ENCODE data around the gene FBXL5. TPM values are rescaled to one million over a fixed set of nuclear protein-coding genes. Genes with fewer than 3 reads are reported as not detected.

FBXL5 gene
- total RNA-seq, 1 experiment from 2014 or later: 59.7 TPM

DNA sequence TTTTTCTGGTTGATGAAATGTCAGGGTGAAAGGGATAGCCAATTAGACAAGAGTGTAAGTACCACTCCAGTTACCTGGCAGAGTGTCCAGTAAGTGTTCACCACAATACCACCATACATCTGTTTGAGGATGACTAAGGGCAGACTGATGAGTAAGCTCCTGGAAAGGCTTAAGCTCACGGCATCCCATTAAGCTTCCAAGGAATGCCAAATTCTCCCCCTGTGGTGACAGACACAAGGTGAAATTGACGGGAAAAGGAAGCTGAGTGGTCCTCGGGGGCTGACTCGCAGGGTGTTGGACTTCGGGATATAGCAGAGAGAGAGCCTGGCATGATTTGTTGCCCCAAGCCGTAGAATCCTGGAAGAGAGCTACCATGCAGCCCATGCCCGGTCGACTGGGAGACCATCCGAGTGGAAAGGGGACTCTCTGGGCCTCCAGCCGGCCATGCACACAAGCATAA is 40.1 kb upstream of the FBXL5 start:
- intact Hi-C loops (cut with micrococcal nuclease; ENCODE audit: unreplicated experiment): no loop called here

DNA sequence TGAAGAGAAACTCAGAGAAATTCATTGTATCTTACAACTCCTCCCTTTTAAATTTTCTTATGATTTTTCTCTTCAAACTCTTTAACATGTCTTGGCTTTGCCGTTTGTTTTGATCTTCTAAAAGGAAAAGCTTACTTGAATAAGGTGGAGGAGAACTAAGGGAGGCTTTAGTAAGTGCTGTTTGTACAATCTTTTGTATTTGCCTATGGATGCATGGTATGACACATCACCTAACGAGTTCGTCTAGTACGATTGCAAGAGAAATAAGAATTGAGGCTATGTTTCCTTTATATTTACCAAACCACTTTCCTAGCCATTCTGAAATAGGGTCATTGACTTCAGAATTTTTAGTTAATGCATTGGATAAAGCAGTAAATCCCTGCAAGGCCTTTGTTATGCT is 39.3 kb upstream of the FBXL5 start:
- H3K27me3 ChIP-seq (replicated peaks; ENCODE audit: insufficient read depth, low read depth, low read length, poor library complexity): no peaks in the 10 kb centered on the region
- no peaks in the 10 kb centered on the region for H3K36me3 ChIP-seq (ENCODE audit: insufficient read depth, low read length, poor library complexity, severe bottlenecking)
- H3K27ac ChIP-seq (ENCODE audit: low read depth, low read length, poor library complexity, severe bottlenecking): no peak overlapping the region
- TF ChIP-seq, protein P1, sequence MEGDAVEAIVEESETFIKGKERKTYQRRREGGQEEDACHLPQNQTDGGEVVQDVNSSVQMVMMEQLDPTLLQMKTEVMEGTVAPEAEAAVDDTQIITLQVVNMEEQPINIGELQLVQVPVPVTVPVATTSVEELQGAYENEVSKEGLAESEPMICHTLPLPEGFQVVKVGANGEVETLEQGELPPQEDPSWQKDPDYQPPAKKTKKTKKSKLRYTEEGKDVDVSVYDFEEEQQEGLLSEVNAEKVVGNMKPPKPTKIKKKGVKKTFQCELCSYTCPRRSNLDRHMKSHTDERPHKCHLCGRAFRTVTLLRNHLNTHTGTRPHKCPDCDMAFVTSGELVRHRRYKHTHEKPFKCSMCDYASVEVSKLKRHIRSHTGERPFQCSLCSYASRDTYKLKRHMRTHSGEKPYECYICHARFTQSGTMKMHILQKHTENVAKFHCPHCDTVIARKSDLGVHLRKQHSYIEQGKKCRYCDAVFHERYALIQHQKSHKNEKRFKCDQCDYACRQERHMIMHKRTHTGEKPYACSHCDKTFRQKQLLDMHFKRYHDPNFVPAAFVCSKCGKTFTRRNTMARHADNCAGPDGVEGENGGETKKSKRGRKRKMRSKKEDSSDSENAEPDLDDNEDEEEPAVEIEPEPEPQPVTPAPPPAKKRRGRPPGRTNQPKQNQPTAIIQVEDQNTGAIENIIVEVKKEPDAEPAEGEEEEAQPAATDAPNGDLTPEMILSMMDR (conservative IDR thresholded peaks at IDR 0.05; ENCODE audit: low read depth, low read length): no peak
- TF ChIP-seq EZH2 (IDR thresholded peaks at IDR 0.05; ENCODE audit: borderline replicate concordance, low read depth, low read length, poor library complexity, severe bottlenecking): no peak
- no peak for DNase-seq (ENCODE audit: low spot score)
- CTCF ChIA-PET: no interaction called here
- intact Hi-C loops (cut with micrococcal nuclease; ENCODE audit: unreplicated experiment): no loop called here
- no peak overlapping the region for H3K4me3 ChIP-seq (ENCODE audit: low read depth, low read length, poor library complexity, severe bottlenecking)
- peaks cover 27% of the 10 kb centered on the region for H3K4me1 ChIP-seq (ENCODE audit: insufficient read depth, low read length, poor library complexity, severe bottlenecking)
- H3K9me3 ChIP-seq (ENCODE audit: low read depth, low read length, poor library complexity, severe bottlenecking): peaks cover 5% of the 10 kb centered on the region
- no TSS peak for BruUV-seq (replicated peaks)
- POLR2A ChIA-PET (ENCODE audit: low non-redundant PET): no interaction called here

More for the DNA sequence above, 40.1 kb upstream of the FBXL5 start:
- BruUV-seq (replicated peaks): no TSS peak
- CTCF ChIA-PET: no interaction called here
- no peaks in the 10 kb centered on the region for H3K36me3 ChIP-seq (ENCODE audit: insufficient read depth, low read length, poor library complexity, severe bottlenecking)
- no peaks in the 10 kb centered on the region for H3K27me3 ChIP-seq (replicated peaks; ENCODE audit: insufficient read depth, low read depth, low read length, poor library complexity)
- H3K9me3 ChIP-seq (ENCODE audit: low read depth, low read length, poor library complexity, severe bottlenecking): peaks cover 5% of the 10 kb centered on the region
- H3K4me1 ChIP-seq (ENCODE audit: insufficient read depth, low read length, poor library complexity, severe bottlenecking): peaks cover 18% of the 10 kb centered on the region
- TF ChIP-seq EZH2 (IDR thresholded peaks at IDR 0.05; ENCODE audit: borderline replicate concordance, low read depth, low read length, poor library complexity, severe bottlenecking): no peak
- TF ChIP-seq, protein P1 (conservative IDR thresholded peaks at IDR 0.05; ENCODE audit: low read depth, low read length): no peak
- POLR2A ChIA-PET (ENCODE audit: low non-redundant PET): no interaction called here
- H3K27ac ChIP-seq (ENCODE audit: low read depth, low read length, poor library complexity, severe bottlenecking): no peak overlapping the region
- no peak for DNase-seq (ENCODE audit: low spot score)
- H3K4me3 ChIP-seq (ENCODE audit: low read depth, low read length, poor library complexity, severe bottlenecking): no peak overlapping the region

DNA sequence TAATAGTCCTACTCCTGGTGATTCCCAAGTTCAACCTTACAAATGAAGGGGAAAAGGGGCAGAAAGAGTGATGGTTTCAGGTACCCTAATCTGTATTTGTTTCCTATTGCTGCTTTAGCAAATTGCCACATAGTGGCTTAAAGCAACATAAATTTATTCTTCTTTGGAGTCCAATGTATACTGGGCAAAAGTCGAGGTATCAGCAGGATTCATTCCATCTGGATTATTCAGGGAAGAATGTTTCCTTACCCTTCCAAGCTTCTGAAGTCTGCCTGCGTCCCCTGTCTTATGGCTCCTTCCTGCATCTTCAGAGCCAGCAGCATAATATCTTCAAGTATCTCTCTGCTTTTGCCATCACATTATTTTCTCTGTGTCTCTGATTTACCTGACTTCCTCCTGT is 37.4 kb upstream of the FBXL5 start:
- no peak overlapping the region for H3K27ac ChIP-seq (ENCODE audit: low read depth, low read length, poor library complexity, severe bottlenecking)
- TF ChIP-seq EZH2 (IDR thresholded peaks at IDR 0.05; ENCODE audit: borderline replicate concordance, low read depth, low read length, poor library complexity, severe bottlenecking): no peak
- TF ChIP-seq, protein P1 (conservative IDR thresholded peaks at IDR 0.05; ENCODE audit: low read depth, low read length): no peak
- no peak overlapping the region for H3K4me3 ChIP-seq (ENCODE audit: low read depth, low read length, poor library complexity, severe bottlenecking)
- H3K4me1 ChIP-seq (ENCODE audit: insufficient read depth, low read length, poor library complexity, severe bottlenecking): peaks cover 33% of the 10 kb centered on the region
- H3K27me3 ChIP-seq (replicated peaks; ENCODE audit: insufficient read depth, low read depth, low read length, poor library complexity): no peaks in the 10 kb centered on the region
- BruUV-seq (replicated peaks): no TSS peak
- CTCF ChIA-PET: no interaction called here
- POLR2A ChIA-PET (ENCODE audit: low non-redundant PET): no interaction called here
- DNase-seq (ENCODE audit: low spot score): no peak
- intact Hi-C loops (cut with micrococcal nuclease; ENCODE audit: unreplicated experiment): no loop called here
- H3K9me3 ChIP-seq (ENCODE audit: low read depth, low read length, poor library complexity, severe bottlenecking): peaks cover 5% of the 10 kb centered on the region
- peaks cover 1% of the 10 kb centered on the region for H3K36me3 ChIP-seq (ENCODE audit: insufficient read depth, low read length, poor library complexity, severe bottlenecking)
